Measurements from ENCODE around the gene CYB561D2.

The CYB561D2 gene

GRCh38 chr3:50370594-50370993 lies 19.9 kb downstream of the CYB561D2 start:
- ATAC-seq (replicated peaks): no peak
- Mint-ChIP-seq H3K4me3 (no peak overlapping the region), H3K27me3 (no peaks in the 10 kb centered on the region), H3K9me3 (no peaks in the 10 kb centered on the region), H3K36me3 (ENCODE audit: insufficient read depth) (peaks cover 11% of the 10 kb centered on the region), H3K4me1 (ENCODE audit: low read depth in 2 of 2) (peaks cover 23 to 28% of the 10 kb centered on the region in 2 donors), H3K27ac (peak overlapping the region in 1 of 2 donors; percentile 51)
- DNase-seq: no peak

- H3K27ac Mint-ChIP-seq: peak overlapping the region in 1 of 2 donors; percentile 51
- ATAC-seq (replicated peaks) (no peak), DNase-seq (no peak)
- H3K4me1 Mint-ChIP-seq (ENCODE audit: low read depth in 2 of 2): peaks cover 16 to 22% of the 10 kb centered on the region in 2 donors
- peaks cover 6% of the 10 kb centered on the region for H3K36me3 Mint-ChIP-seq (ENCODE audit: insufficient read depth)
- H3K9me3 Mint-ChIP-seq: no peaks in the 10 kb centered on the region
- no peak overlapping the region for H3K4me3 Mint-ChIP-seq
- H3K27me3 Mint-ChIP-seq: no peaks in the 10 kb centered on the region
Observed at GRCh38 chr3:50371133-50371685, 20.5 kb downstream of the CYB561D2 start.

- Mint-ChIP-seq H3K9me3 (no peaks in the 10 kb centered on the region), H3K36me3 (ENCODE audit: insufficient read depth) (peaks cover 6% of the 10 kb centered on the region), H3K27me3 (no peaks in the 10 kb centered on the region), H3K4me3 (no peak overlapping the region), H3K4me1 (ENCODE audit: low read depth in 2 of 2) (peaks cover 12 to 19% of the 10 kb centered on the region in 2 donors), H3K27ac (peak overlapping the region in 1 of 2 donors; percentile 15)
- DNase-seq (no peak), ATAC-seq (replicated peaks) (no peak)
Observed at GRCh38 chr3:50372349-50372748, 21.7 kb downstream of the CYB561D2 start.

GRCh38 chr3:50373146-50374051 lies 22.7 kb downstream of the CYB561D2 start:
- ATAC-seq (replicated peaks) (no peak), DNase-seq (no peak)
- no peaks in the 10 kb centered on the region for H3K9me3 Mint-ChIP-seq
- H3K27me3 Mint-ChIP-seq: no peaks in the 10 kb centered on the region
- peak overlapping the region; percentile 30 to 44 for H3K27ac Mint-ChIP-seq
- peaks cover 9% of the 10 kb centered on the region for H3K36me3 Mint-ChIP-seq (ENCODE audit: insufficient read depth)
- peaks cover 10 to 18% of the 10 kb centered on the region in 2 donors for H3K4me1 Mint-ChIP-seq (ENCODE audit: low read depth in 2 of 2)
- H3K4me3 Mint-ChIP-seq: no peak overlapping the region

- Mint-ChIP-seq H3K27me3 (no peaks in the 10 kb centered on the region), H3K27ac (no peak overlapping the region), H3K4me3 (no peak overlapping the region), H3K4me1 (ENCODE audit: low read depth in 2 of 2) (peaks cover 4 to 16% of the 10 kb centered on the region in 2 donors), H3K9me3 (no peaks in the 10 kb centered on the region), H3K36me3 (ENCODE audit: insufficient read depth) (peaks cover 7% of the 10 kb centered on the region)
- ATAC-seq (replicated peaks): no peak
- no peak for DNase-seq
Observed at GRCh38 chr3:50374363-50375257, 23.9 kb downstream of the CYB561D2 start.

- H3K9me3 Mint-ChIP-seq: no peaks in the 10 kb centered on the region
- ATAC-seq (replicated peaks) (no peak), DNase-seq (no peak)
- H3K27ac Mint-ChIP-seq: no peak overlapping the region
- no peak overlapping the region for H3K4me3 Mint-ChIP-seq
- H3K4me1 Mint-ChIP-seq (ENCODE audit: low read depth in 2 of 2): peaks cover 4 to 16% of the 10 kb centered on the region in 2 donors
- no peaks in the 10 kb centered on the region for H3K27me3 Mint-ChIP-seq
- H3K36me3 Mint-ChIP-seq (ENCODE audit: insufficient read depth): peaks cover 7% of the 10 kb centered on the region
Observed at GRCh38 chr3:50375258-50375931, 24.7 kb downstream of the CYB561D2 start.

GRCh38 chr3:50378024-50378423 lies 27.4 kb downstream of the CYB561D2 start:
- DNase-seq (no peak), ATAC-seq (replicated peaks) (no peak)
- Mint-ChIP-seq H3K9me3 (no peaks in the 10 kb centered on the region), H3K4me1 (ENCODE audit: low read depth in 2 of 2) (peaks cover 2 to 11% of the 10 kb centered on the region in 2 donors), H3K27me3 (no peaks in the 10 kb centered on the region), H3K36me3 (ENCODE audit: insufficient read depth) (peaks cover 3% of the 10 kb centered on the region), H3K27ac (peak overlapping the region; percentile 57 to 70), H3K4me3 (no peak overlapping the region)

- Mint-ChIP-seq H3K4me3 (no peak overlapping the region), H3K27ac (peak overlapping the region; percentile 57 to 70), H3K36me3 (ENCODE audit: insufficient read depth) (peaks cover 3% of the 10 kb centered on the region), H3K27me3 (no peaks in the 10 kb centered on the region), H3K9me3 (no peaks in the 10 kb centered on the region), H3K4me1 (ENCODE audit: low read depth in 2 of 2) (peaks cover 0 to 4% of the 10 kb centered on the region in 2 donors)
- DNase-seq (no peak), ATAC-seq (replicated peaks) (no peak)
Observed at GRCh38 chr3:50378757-50379156, 28.1 kb downstream of the CYB561D2 start.

GRCh38 chr3:50380405-50381085 lies 29.9 kb downstream of the CYB561D2 start:
- H3K27ac Mint-ChIP-seq: peak overlapping the region; percentile 39 to 41
- ATAC-seq (replicated peaks) (no peak), DNase-seq (no peak)
- no peak overlapping the region for H3K4me3 Mint-ChIP-seq
- no peaks in the 10 kb centered on the region for H3K27me3 Mint-ChIP-seq
- peaks cover 3% of the 10 kb centered on the region for H3K36me3 Mint-ChIP-seq (ENCODE audit: insufficient read depth)
- peaks cover 0 to 4% of the 10 kb centered on the region in 2 donors for H3K4me1 Mint-ChIP-seq (ENCODE audit: low read depth in 2 of 2)
- H3K9me3 Mint-ChIP-seq: no peaks in the 10 kb centered on the region

GRCh38 chr3:50381383-50381782 lies 30.7 kb downstream of the CYB561D2 start:
- ATAC-seq (replicated peaks) (no peak), DNase-seq (no peak)
- H3K27me3 Mint-ChIP-seq: no peaks in the 10 kb centered on the region
- H3K4me3 Mint-ChIP-seq: no peak overlapping the region
- peaks cover 0 to 4% of the 10 kb centered on the region in 2 donors for H3K4me1 Mint-ChIP-seq (ENCODE audit: low read depth in 2 of 2)
- H3K36me3 Mint-ChIP-seq (ENCODE audit: insufficient read depth): peaks cover 5% of the 10 kb centered on the region
- H3K9me3 Mint-ChIP-seq: no peaks in the 10 kb centered on the region
- no peak overlapping the region for H3K27ac Mint-ChIP-seq

GRCh38 chr3:50382722-50383121 lies 32.1 kb downstream of the CYB561D2 start:
- DNase-seq (no peak), ATAC-seq (replicated peaks) (no peak)
- no peak overlapping the region for H3K4me3 Mint-ChIP-seq
- no peaks in the 10 kb centered on the region for H3K27me3 Mint-ChIP-seq
- H3K9me3 Mint-ChIP-seq: no peaks in the 10 kb centered on the region
- peaks cover 0 to 4% of the 10 kb centered on the region in 2 donors for H3K4me1 Mint-ChIP-seq (ENCODE audit: low read depth in 2 of 2)
- H3K27ac Mint-ChIP-seq: no peak overlapping the region
- H3K36me3 Mint-ChIP-seq (ENCODE audit: insufficient read depth): peaks cover 5% of the 10 kb centered on the region

- DNase-seq (no peak), ATAC-seq (replicated peaks) (no peak)
- peaks cover 2% of the 10 kb centered on the region for H3K36me3 Mint-ChIP-seq (ENCODE audit: insufficient read depth)
- H3K4me1 Mint-ChIP-seq (ENCODE audit: low read depth in 2 of 2): no peaks in the 10 kb centered on the region
- H3K4me3 Mint-ChIP-seq: no peak overlapping the region
- no peaks in the 10 kb centered on the region for H3K27me3 Mint-ChIP-seq
- no peaks in the 10 kb centered on the region for H3K9me3 Mint-ChIP-seq
- no peak overlapping the region for H3K27ac Mint-ChIP-seq
Observed at GRCh38 chr3:50383750-50384149, 33.1 kb downstream of the CYB561D2 start.
